ENCODE results near the gene IVNS1ABP.

GRCh38 chr1:185337246-185337645, 20.2 kb upstream of the IVNS1ABP start:
- TF ChIP-seq POLR2A (IDR thresholded peaks at IDR 0.05) = no peak
- TF ChIP-seq CTCF (IDR thresholded peaks at IDR 0.05) = no peak
